Gastrocnemius medialis (tissue), 4 donors: ENCODE data around the gene MAP3K5. TPM values are rescaled to one million over a fixed set of nuclear protein-coding genes. Genes with fewer than 3 reads are reported as not detected.

ENCODE experiments used
- ATAC-seq, 2 donors: fragments of 150-250 bp; one replicate each; pipeline ENCODE4 v1.9.1; 2016
- DNase-seq, 2 donors: peaks; one replicate each; pipeline ENCODE4 v3.0.0-alpha.2; 2019
- H3K27ac ChIP-seq, 4 donors: fragments of 200-600 bp; sonication (generic); 1 replicate in 1 of 4; 2 replicates in 3 of 4; pipeline ENCODE4 v1.5.1; 2016 to 2018; ENCODE audit warnings: mild to moderate bottlenecking in 2 of 4, moderate library complexity in 1 of 4
- H3K27me3 ChIP-seq, 3 donors: fragments of 200-600 bp; sonication (generic) in 2 of 3; 1 replicate in 1 of 3; 2 replicates in 2 of 3; pipeline versions ENCODE4 v1.5.1 to v1.6.0; 2016 to 2019; ENCODE audit warnings: mild to moderate bottlenecking in 1 of 3, moderate library complexity in 1 of 3
- H3K36me3 ChIP-seq, 2 donors: fragments of 200-600 bp; sonication (generic) in 1 of 2; one replicate each; pipeline ENCODE4 v1.5.1; 2017 to 2018
- H3K4me1 ChIP-seq, 2 donors: fragments of 200-600 bp; sonication (generic) in 1 of 2; one replicate each; pipeline ENCODE4 v1.5.1; 2016 to 2017; ENCODE audit warnings: mild to moderate bottlenecking in 2 of 2
- H3K4me3 ChIP-seq, 4 donors: fragments of 200-600 bp; sonication (generic) in 3 of 4; 1 replicate in 1 of 4; 2 replicates in 3 of 4; pipeline ENCODE4 v1.5.1; 2016 to 2019; ENCODE audit warnings: mild to moderate bottlenecking in 2 of 4
- H3K9me3 ChIP-seq, 3 donors: fragments of 200-600 bp; sonication (generic) in 2 of 3; 1 replicate in 1 of 3; 2 replicates in 2 of 3; pipeline ENCODE4 v1.5.1; 2016 to 2019
- POLR2A ChIP-seq, 2 donors: fragments of 450-650 bp; IDR thresholded peaks; one replicate each; pipeline ENCODE4 v1.6.1; 2017; ENCODE audit warnings: antibody characterized with exemption in 2 of 2, mild to moderate bottlenecking in 2 of 2, moderate library complexity in 2 of 2
- in situ Hi-C, 4 donors: fragments of 200-750 bp; cut with MboI; loops; one replicate each; pipeline versions ENCODE4 v1.15.0 to v1.8.0; 2017; ENCODE audit warnings: low sequenced_read_pairs in 4 of 4
- intact Hi-C: fragments of 100-400 bp; cut with DNase I; formaldehyde crosslinking; loops from one replicate; pipeline ENCODE4 v1.15.1; 2023; ENCODE audit warnings: low total_unique reads
- total RNA-seq, 4 donors: library from RNA; depleted of rRNA; stranded (reverse); fragments of >200 nt; gene quantifications; one replicate each; pipeline versions ENCODE4 v1.1.0 to v1.2.3, GENCODE V29; 2016
- TF ChIP-seq, protein P1 (sequence below), 5 experiments: fragments of 450-650 bp in 3 of 5; fragments of 200-600 bp in 2 of 5; sonication (generic) in 2 of 5; IDR thresholded peaks in 4 of 5; conservative IDR thresholded peaks in 1 of 5; 1 replicate in 4 of 5; 2 replicates in 1 of 5; pipeline ENCODE4 v1.5.1; 2016 to 2019; ENCODE audit warnings: antibody characterized with exemption in 5 of 5, mild to moderate bottlenecking in 3 of 5, moderate library complexity in 3 of 5

MAP3K5 gene
- total RNA-seq, 4 donors from 2014 or later: 2.9 to 46.9 (median 4.9) TPM

DNA sequence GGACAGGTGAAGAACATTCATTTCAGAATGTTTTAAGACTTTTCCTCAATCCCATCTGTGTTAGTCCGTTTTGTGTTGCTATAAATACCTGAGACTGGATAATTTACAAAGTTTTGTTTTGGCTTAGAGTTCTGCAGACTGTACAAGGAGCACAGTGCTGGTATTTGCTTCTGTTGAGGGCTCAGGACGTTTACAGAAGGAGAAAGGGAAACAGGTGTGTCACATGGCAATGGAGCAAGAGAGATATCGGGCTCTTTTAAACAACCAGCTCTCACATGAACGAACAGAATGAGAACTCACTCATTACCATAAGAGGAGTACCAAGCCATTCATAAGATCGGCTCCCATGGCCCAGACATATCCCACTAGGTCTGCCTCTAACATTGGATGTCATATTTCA lies 258.8 kb downstream of the MAP3K5 start:
- no peak for ATAC-seq
- H3K27ac ChIP-seq: no peak overlapping the region
- no peaks in the 10 kb centered on the region for H3K27me3 ChIP-seq
- DNase-seq: no peak
- in situ Hi-C loops: no loop called here
- H3K9me3 ChIP-seq: no peaks in the 10 kb centered on the region
- TF ChIP-seq, protein P1, sequence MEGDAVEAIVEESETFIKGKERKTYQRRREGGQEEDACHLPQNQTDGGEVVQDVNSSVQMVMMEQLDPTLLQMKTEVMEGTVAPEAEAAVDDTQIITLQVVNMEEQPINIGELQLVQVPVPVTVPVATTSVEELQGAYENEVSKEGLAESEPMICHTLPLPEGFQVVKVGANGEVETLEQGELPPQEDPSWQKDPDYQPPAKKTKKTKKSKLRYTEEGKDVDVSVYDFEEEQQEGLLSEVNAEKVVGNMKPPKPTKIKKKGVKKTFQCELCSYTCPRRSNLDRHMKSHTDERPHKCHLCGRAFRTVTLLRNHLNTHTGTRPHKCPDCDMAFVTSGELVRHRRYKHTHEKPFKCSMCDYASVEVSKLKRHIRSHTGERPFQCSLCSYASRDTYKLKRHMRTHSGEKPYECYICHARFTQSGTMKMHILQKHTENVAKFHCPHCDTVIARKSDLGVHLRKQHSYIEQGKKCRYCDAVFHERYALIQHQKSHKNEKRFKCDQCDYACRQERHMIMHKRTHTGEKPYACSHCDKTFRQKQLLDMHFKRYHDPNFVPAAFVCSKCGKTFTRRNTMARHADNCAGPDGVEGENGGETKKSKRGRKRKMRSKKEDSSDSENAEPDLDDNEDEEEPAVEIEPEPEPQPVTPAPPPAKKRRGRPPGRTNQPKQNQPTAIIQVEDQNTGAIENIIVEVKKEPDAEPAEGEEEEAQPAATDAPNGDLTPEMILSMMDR (IDR thresholded peaks at IDR 0.05 in 4 of 5, conservative IDR thresholded peaks at IDR 0.05 in 1 of 5): no peak
- TF ChIP-seq POLR2A (IDR thresholded peaks at IDR 0.05): no peak
- no peak overlapping the region for H3K4me3 ChIP-seq
- H3K4me1 ChIP-seq: no peaks in the 10 kb centered on the region
- intact Hi-C loops: no loop called here
- H3K36me3 ChIP-seq: no peaks in the 10 kb centered on the region

DNA sequence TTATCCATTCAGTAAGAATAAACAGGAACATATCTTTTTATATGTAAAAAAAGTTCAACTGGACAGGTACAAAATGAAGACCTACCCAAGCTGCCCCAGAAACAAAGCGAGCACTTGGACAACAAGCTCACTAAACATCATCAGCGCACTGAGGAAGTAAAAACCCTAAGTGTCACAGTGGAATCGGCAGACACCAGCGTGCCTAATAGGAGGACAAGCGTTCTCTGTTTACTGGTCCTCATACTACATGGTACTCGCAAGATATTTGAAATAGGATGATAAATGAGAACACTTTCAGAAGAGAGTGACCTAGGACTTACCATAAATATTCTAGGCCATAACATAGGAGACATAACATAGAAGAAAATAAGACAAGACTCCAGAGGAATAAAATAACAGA lies 260.2 kb downstream of the MAP3K5 start:
- H3K4me3 ChIP-seq: no peak overlapping the region
- no peak for TF ChIP-seq POLR2A (IDR thresholded peaks at IDR 0.05)
- TF ChIP-seq, protein P1 (IDR thresholded peaks at IDR 0.05 in 4 of 5, conservative IDR thresholded peaks at IDR 0.05 in 1 of 5): no peak
- H3K27me3 ChIP-seq: peaks cover 0 to 1% (median 0%) of the 10 kb centered on the region in 3 donors
- intact Hi-C loops: no loop called here
- no peak for ATAC-seq
- H3K27ac ChIP-seq: no peak overlapping the region
- H3K36me3 ChIP-seq: no peaks in the 10 kb centered on the region
- DNase-seq: no peak
- no peaks in the 10 kb centered on the region for H3K9me3 ChIP-seq
- no peaks in the 10 kb centered on the region for H3K4me1 ChIP-seq
- in situ Hi-C loops: no loop called here

DNA sequence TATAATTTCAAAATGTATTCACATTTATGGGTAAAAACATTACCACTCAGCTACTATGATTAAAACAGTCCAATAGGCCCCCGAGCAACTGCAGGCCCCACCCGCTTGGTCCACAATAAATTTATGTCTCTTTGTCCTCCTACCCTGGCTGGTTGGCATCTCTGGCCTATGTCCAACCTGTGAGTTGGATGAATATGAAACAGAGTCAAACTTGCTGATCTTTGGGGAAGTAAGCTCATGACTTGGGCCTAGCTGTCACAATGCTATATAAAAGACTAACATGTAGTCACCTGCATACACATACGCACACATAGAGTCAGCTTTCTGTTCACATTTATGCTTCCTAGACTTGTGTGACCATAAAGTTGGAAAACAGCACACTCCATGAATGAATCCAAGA lies 262.6 kb downstream of the MAP3K5 start:
- H3K27me3 ChIP-seq: peaks cover 0 to 3% (median 0%) of the 10 kb centered on the region in 3 donors
- H3K27ac ChIP-seq: no peak overlapping the region
- ATAC-seq (no peak), DNase-seq (no peak)
- H3K4me3 ChIP-seq: no peak overlapping the region
- in situ Hi-C loops (no loop called here), intact Hi-C loops (no loop called here)
- no peaks in the 10 kb centered on the region for H3K36me3 ChIP-seq
- H3K9me3 ChIP-seq: no peaks in the 10 kb centered on the region
- H3K4me1 ChIP-seq: no peaks in the 10 kb centered on the region
- no peak for TF ChIP-seq POLR2A (IDR thresholded peaks at IDR 0.05)
- TF ChIP-seq, protein P1 (IDR thresholded peaks at IDR 0.05 in 4 of 5, conservative IDR thresholded peaks at IDR 0.05 in 1 of 5): no peak

DNA sequence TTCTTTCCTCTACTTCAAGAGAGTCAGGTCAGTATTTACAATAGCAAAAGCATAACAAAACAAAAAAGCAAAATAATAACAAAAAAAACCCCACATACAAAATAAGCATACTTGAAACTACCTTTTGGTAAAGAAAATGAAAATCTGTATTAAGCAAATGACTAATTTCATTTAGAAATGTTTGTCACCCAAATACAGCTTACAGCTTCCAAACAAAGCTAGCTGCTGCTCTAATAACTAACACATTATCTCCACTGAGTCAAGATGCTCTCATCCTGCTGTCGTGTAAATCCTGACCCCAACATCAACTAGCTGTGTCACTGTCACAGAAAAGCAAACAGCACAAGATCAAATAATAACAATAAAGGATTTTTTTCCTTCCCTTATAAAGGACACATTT lies 263.8 kb downstream of the MAP3K5 start:
- TF ChIP-seq POLR2A (IDR thresholded peaks at IDR 0.05): no peak
- TF ChIP-seq, protein P1 (IDR thresholded peaks at IDR 0.05 in 4 of 5, conservative IDR thresholded peaks at IDR 0.05 in 1 of 5): no peak
- H3K27ac ChIP-seq: no peak overlapping the region
- H3K27me3 ChIP-seq: peaks cover 0 to 3% (median 0%) of the 10 kb centered on the region in 3 donors
- intact Hi-C loops: no loop called here
- H3K4me3 ChIP-seq: no peak overlapping the region
- no peaks in the 10 kb centered on the region for H3K36me3 ChIP-seq
- DNase-seq (no peak), ATAC-seq (no peak)
- in situ Hi-C loops: no loop called here
- H3K4me1 ChIP-seq: no peaks in the 10 kb centered on the region
- no peaks in the 10 kb centered on the region for H3K9me3 ChIP-seq

DNA sequence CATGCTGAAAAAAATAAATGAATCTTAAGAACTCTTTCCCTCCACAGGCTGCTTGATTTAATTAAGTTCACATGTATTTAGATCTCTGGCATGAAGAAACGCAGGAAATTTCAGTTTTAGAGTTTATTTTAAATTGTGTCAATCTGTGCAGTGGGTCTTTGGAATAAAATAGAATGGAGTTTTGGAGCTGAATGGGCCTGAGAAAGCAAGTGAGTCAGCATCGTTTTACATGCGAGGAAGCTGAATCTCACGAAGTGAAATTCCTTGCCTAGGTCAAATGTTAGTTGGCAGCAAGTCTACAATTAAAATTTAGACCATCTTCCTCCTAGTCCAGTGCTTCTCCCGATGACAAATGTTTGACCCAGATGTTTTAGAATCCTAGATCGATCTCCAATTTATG lies 264.4 kb downstream of the MAP3K5 start:
- H3K27me3 ChIP-seq: peaks cover 0 to 3% (median 0%) of the 10 kb centered on the region in 3 donors
- no peaks in the 10 kb centered on the region for H3K36me3 ChIP-seq
- TF ChIP-seq POLR2A (IDR thresholded peaks at IDR 0.05): no peak
- TF ChIP-seq, protein P1 (IDR thresholded peaks at IDR 0.05 in 4 of 5, conservative IDR thresholded peaks at IDR 0.05 in 1 of 5): no peak
- in situ Hi-C loops (no loop called here), intact Hi-C loops (no loop called here)
- no peak overlapping the region for H3K4me3 ChIP-seq
- no peak for ATAC-seq
- no peaks in the 10 kb centered on the region for H3K4me1 ChIP-seq
- no peak for DNase-seq
- no peak overlapping the region for H3K27ac ChIP-seq
- H3K9me3 ChIP-seq: no peaks in the 10 kb centered on the region
